NCI-H460 (cell line): Measurements from ENCODE around the gene GFPT1. TPM values are rescaled to one million over a fixed set of nuclear protein-coding genes. Genes with fewer than 3 reads are reported as not detected.
"Not testable (repeated sequence)": the region's sequence is repeated elsewhere in the genome, so short reads cannot be mapped to it uniquely, and the experiment has no call there.

Experiments
- DNase-seq: peaks from one replicate; pipeline ENCODE4 v3.0.0-alpha.2; 2016; ENCODE audit warnings: low read depth; ENCODE audit errors: extremely low read depth
- polyA plus RNA-seq: library from polyadenylated mRNA; depleted of rRNA; stranded (reverse); fragments of >200 nt; gene quantifications from 2 replicates; pipeline ENCODE4 v1.2.3, GENCODE V29; 2014; cell fraction: nucleus; rRNA removed
- total RNA-seq: library from RNA; depleted of rRNA; stranded (reverse); fragments of >200 nt; shearing (Covaris generic); gene quantifications from 2 replicates; pipeline ENCODE4 v1.2.3, GENCODE V29; 2014; rRNA removed

The GFPT1 gene
- total RNA-seq, result 148 and 169 TPM in 2 replicates
- polyA plus RNA-seq, result 23.8 and 38.5 TPM in 2 replicates

- peak; percentile 88 for DNase-seq
Measured at GRCh38 chr2:69386789-69387734, at the start of gene GFPT1. Gene GFPT1 (minus strand): TSS chr2:69387227. CDS start chr2:69387071, 156 bp downstream.

GRCh38 chr2:69436596-69436937 is 49.5 kb upstream of the GFPT1 start:
- DNase-seq, result no peak

- DNase-seq, result no peak
Measured at GRCh38 chr2:69434753-69435152, 47.7 kb upstream of the GFPT1 start.

GRCh38 chr2:69429491-69430183 is 42.6 kb upstream of the GFPT1 start:
- DNase-seq, result no peak

GRCh38 chr2:69428981-69429380 is 42.0 kb upstream of the GFPT1 start:
- DNase-seq, result no peak

- no peak for DNase-seq
Measured at GRCh38 chr2:69424419-69424818, 37.4 kb upstream of the GFPT1 start.

GRCh38 chr2:69422198-69422597 is 35.2 kb upstream of the GFPT1 start:
- DNase-seq, result no peak

GRCh38 chr2:69419111-69419510 is 32.1 kb upstream of the GFPT1 start:
- DNase-seq, result not testable (repeated sequence)

- no peak for DNase-seq
Measured at GRCh38 chr2:69416147-69416546, 29.1 kb upstream of the GFPT1 start.

- no peak for DNase-seq
Measured at GRCh38 chr2:69411120-69411519, 24.1 kb upstream of the GFPT1 start.

GRCh38 chr2:69405306-69405705 is 18.3 kb upstream of the GFPT1 start:
- DNase-seq, result no peak

- DNase-seq, result no peak
Measured at GRCh38 chr2:69400121-69400520, 13.1 kb upstream of the GFPT1 start.

GRCh38 chr2:69397234-69397633 is 10.2 kb upstream of the GFPT1 start:
- no peak for DNase-seq

- DNase-seq, result no peak
Measured at GRCh38 chr2:69395866-69396265, 8.8 kb upstream of the GFPT1 start.

GRCh38 chr2:69393963-69394362 is 6.9 kb upstream of the GFPT1 start:
- no peak for DNase-seq

GRCh38 chr2:69390471-69390870 is 3.4 kb upstream of the GFPT1 start:
- no peak for DNase-seq

- no peak for DNase-seq
Measured at GRCh38 chr2:69390001-69390400, 3.0 kb upstream of the GFPT1 start.

- DNase-seq, result no peak
Measured at GRCh38 chr2:69389271-69389670, 2.2 kb upstream of the GFPT1 start.

- no peak for DNase-seq
Measured at GRCh38 chr2:69387770-69388481, 899 bp upstream of the GFPT1 start.

- DNase-seq, result no peak
Measured at GRCh38 chr2:69386360-69386759, 667 bp downstream of the GFPT1 start.
